HCT116 (cell line): ENCODE results near the gene EMD. TPM values are rescaled to one million over a fixed set of nuclear protein-coding genes. Genes with fewer than 3 reads are reported as not detected.

Source experiments
- ATAC-seq: fragments of 200-7000 bp; cut with Tn5 transposase; 2 replicates; pipeline ENCODE4 v1.9.1; 2020; ENCODE audit warnings: mild to moderate bottlenecking, moderate library complexity
- BruUV-seq: library from RNA; stranded (reverse); fragments of 400-500 nt; replicated peaks from 2 replicates; lab custom pipeline; 2021; lab: Mats Ljungman, UMichigan
- CTCF ChIA-PET: fragments of 300-600 bp; sonication (Branson Sonifier 250); formaldehyde crosslinking; loops from one replicate; lab custom pipeline; 2021; ENCODE audit warnings: antibody characterized with exemption; lab: Charles Lee
- POLR2A ChIA-PET: fragments of 300-600, 350-600 bp; sonication (Branson Sonifier 250); formaldehyde crosslinking; loops from one replicate; lab custom pipeline; 2021; ENCODE audit warnings: antibody characterized with exemption; lab: Charles Lee
- RAD21 ChIA-PET, 2 experiments: fragments of 300-600 bp; sonication (Branson Sonifier 250); formaldehyde crosslinking; loops; one replicate each; lab custom pipeline; 2023; ENCODE audit warnings: low total read pairs in 2 of 2; ENCODE audit not compliant: uncharacterized antibody in 2 of 2, unreplicated experiment in 2 of 2, low non-redundant PET in 1 of 2; lab: Charles Lee
- DNase-seq: peaks from one replicate; pipeline ENCODE4 v3.0.0-alpha.2; 2010; ENCODE audit warnings: low read depth, low spot score
- H2AFZ ChIP-seq: fragments of 200-600 bp; shearing (Covaris generic), sonication (generic); 2 replicates; pipeline ENCODE4 v1.6.1; 2017; ENCODE audit warnings: low read depth, mixed run types, mixed read lengths, antibody characterized with exemption, low read length; ENCODE audit not compliant: poor library complexity, severe bottlenecking
- H3K27ac ChIP-seq: 2 replicates; pipeline ENCODE4 v1.5.1; 2012; ENCODE audit warnings: low read depth, low read length
- H3K27me3 ChIP-seq: fragments of 200-600 bp; sonication (generic); 2 replicates; pipeline ENCODE4 v1.6.1; 2016; ENCODE audit warnings: mixed run types, low read length, mixed read lengths; ENCODE audit not compliant: insufficient read depth
- H3K36me3 ChIP-seq, 2 experiments: fragments of 200-500 bp in 1 of 2; fragments of 200-600 bp in 1 of 2; sonication (Bioruptor generic) in 1 of 2; sonication (generic) in 1 of 2; 2 replicates each; pipeline versions ENCODE4 v1.5.1 to v1.6.1; 2014 to 2016; ENCODE audit warnings: low read length in 2 of 2, inconsistent platforms in 1 of 2, mixed read lengths in 1 of 2, mixed run types in 1 of 2; ENCODE audit not compliant: insufficient read depth in 2 of 2, control insufficient read depth in 1 of 2
- H3K4me1 ChIP-seq, 2 experiments: fragments of 200-600 bp in 1 of 2; sonication (generic) in 1 of 2; 2 replicates each; pipeline versions ENCODE4 v1.5.1 to v1.6.1; 2012 to 2017; ENCODE audit warnings: low read length in 2 of 2, inconsistent platforms in 1 of 2, mild to moderate bottlenecking in 1 of 2, mixed read lengths in 1 of 2, mixed run types in 1 of 2, moderate library complexity in 1 of 2; ENCODE audit not compliant: insufficient read depth in 2 of 2, control insufficient read depth in 1 of 2
- H3K4me2 ChIP-seq: fragments of 200-600 bp; sonication (generic); 2 replicates; pipeline ENCODE4 v1.6.1; 2017; ENCODE audit warnings: mixed run types, low read length, mixed read lengths
- H3K4me3 ChIP-seq, 2 experiments: fragments of 200-600 bp in 1 of 2; sonication (generic) in 1 of 2; replicated peaks in 1 of 2; 2 replicates each; pipeline ENCODE4 v1.5.1; 2011 to 2016; ENCODE audit warnings: low read length in 2 of 2, control low read depth in 1 of 2, low read depth in 1 of 2, mild to moderate bottlenecking in 1 of 2, mixed read lengths in 1 of 2, mixed run types in 1 of 2
- H3K79me2 ChIP-seq: fragments of 200-600 bp; sonication (generic); 2 replicates; pipeline ENCODE4 v1.6.1; 2017; ENCODE audit warnings: mild to moderate bottlenecking, mixed run types, low read length, moderate library complexity, mixed read lengths; ENCODE audit not compliant: insufficient read depth
- H3K9ac ChIP-seq: fragments of 200-600 bp; sonication (generic); 2 replicates; pipeline ENCODE4 v1.6.1; 2016; ENCODE audit warnings: low read length, mixed read lengths
- H3K9me2 ChIP-seq: fragments of 200-600 bp; sonication (generic), shearing (Covaris generic); 2 replicates; pipeline ENCODE4 v1.6.1; 2017; ENCODE audit warnings: mixed run types, mild to moderate bottlenecking, moderate library complexity; ENCODE audit not compliant: insufficient read depth
- H3K9me3 ChIP-seq, 2 experiments: fragments of 200-500 bp in 1 of 2; fragments of 200-600 bp in 1 of 2; sonication (Bioruptor generic) in 1 of 2; sonication (generic) in 1 of 2; 2 replicates each; pipeline ENCODE4 v1.6.1; 2014 to 2017; ENCODE audit warnings: low read length in 2 of 2, mixed read lengths in 2 of 2, inconsistent platforms in 1 of 2, low read depth in 1 of 2, mild to moderate bottlenecking in 1 of 2, mixed run types in 1 of 2, moderate library complexity in 1 of 2; ENCODE audit not compliant: control insufficient read depth in 1 of 2, insufficient read depth in 1 of 2
- H4K20me1 ChIP-seq: fragments of 200-600 bp; sonication (generic), shearing (Covaris generic); 2 replicates; pipeline ENCODE4 v1.6.1; 2017; ENCODE audit warnings: mixed run types, mild to moderate bottlenecking, moderate library complexity; ENCODE audit not compliant: insufficient read depth
- CEBPB ChIP-seq: IDR thresholded peaks from 2 replicates; pipeline ENCODE4 v1.6.1; 2012; ENCODE audit warnings: low read depth
- ELF1 ChIP-seq: IDR thresholded peaks from 2 replicates; pipeline ENCODE4 v1.6.1; 2012; ENCODE audit warnings: low read depth, borderline replicate concordance
- POLR2A ChIP-seq: IDR thresholded peaks from 2 replicates; pipeline ENCODE4 v1.7.0; 2011; ENCODE audit warnings: borderline replicate concordance; ENCODE audit not compliant: insufficient read depth, insufficient read length; ENCODE audit errors: extremely low read depth
- SIN3A ChIP-seq: IDR thresholded peaks from 2 replicates; pipeline ENCODE4 v1.6.1; 2012; ENCODE audit warnings: low read depth
- intact Hi-C: fragments of 100-400 bp; cut with micrococcal nuclease; formaldehyde crosslinking; loops from 2 replicates; pipeline ENCODE4 v1.10.0; 2022
- total RNA-seq: library from RNA; stranded (reverse); gene quantifications from one replicate; pipeline ENCODE4 v1.2.1, GENCODE V29; 2021; ENCODE audit not compliant: unreplicated experiment

EMD gene
- total RNA-seq, 1 experiment from 2014 or later = 102 TPM

DNA sequence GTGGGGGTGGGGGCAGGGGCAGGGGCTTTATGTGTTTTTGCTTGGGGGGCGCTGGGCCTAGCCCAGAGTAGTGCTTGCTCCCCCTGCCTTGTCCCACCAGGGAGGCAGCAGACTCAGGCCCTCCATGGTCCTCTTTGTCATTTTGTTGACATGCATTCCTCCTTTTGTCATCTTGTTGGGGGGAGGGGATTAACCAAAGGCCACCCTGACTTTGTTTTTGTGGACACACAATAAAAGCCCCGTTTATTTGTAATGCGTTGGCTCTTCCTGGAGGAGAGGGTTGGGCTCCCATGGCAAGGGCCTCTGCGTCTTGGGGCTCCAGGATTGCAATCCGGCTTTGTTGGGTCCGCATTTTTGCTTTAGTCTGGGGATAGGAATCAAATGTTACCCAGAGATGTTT is 2.2 kb downstream of the EMD start:
- TF ChIP-seq CEBPB (no peak), POLR2A (no peak)
- no TSS peak for BruUV-seq
- ChIA-PET POLR2A (no interaction called here), CTCF (interaction anchor here (1.2 kb wide), 1 partner anchor 8 kb away, joined by 5 read pairs; no protein-coding TSS in a partner anchor), RAD21 (no interaction called here)
- H3K9ac ChIP-seq = no peak overlapping the region
- DNase-seq (no peak), ATAC-seq (no peak)
- H3K4me2 ChIP-seq = no peak overlapping the region
- peaks cover 25% of the 10 kb centered on the region for H3K79me2 ChIP-seq
- H3K27me3 ChIP-seq = no peaks in the 10 kb centered on the region
- intact Hi-C loops = no loop called here
- peaks cover 0 to 4% of the 10 kb centered on the region in 2 experiments; a peak in 2 of 4 replicates for H3K36me3 ChIP-seq
- peaks cover 8 to 31% of the 10 kb centered on the region in 2 experiments for H3K4me1 ChIP-seq
- no peak overlapping the region for H2AFZ ChIP-seq
- H3K9me2 ChIP-seq = no peaks in the 10 kb centered on the region
- no peak overlapping the region for H3K27ac ChIP-seq
- no peaks in the 10 kb centered on the region for H3K9me3 ChIP-seq
- no peak overlapping the region for H3K4me3 ChIP-seq
- H4K20me1 ChIP-seq = no peaks in the 10 kb centered on the region

DNA sequence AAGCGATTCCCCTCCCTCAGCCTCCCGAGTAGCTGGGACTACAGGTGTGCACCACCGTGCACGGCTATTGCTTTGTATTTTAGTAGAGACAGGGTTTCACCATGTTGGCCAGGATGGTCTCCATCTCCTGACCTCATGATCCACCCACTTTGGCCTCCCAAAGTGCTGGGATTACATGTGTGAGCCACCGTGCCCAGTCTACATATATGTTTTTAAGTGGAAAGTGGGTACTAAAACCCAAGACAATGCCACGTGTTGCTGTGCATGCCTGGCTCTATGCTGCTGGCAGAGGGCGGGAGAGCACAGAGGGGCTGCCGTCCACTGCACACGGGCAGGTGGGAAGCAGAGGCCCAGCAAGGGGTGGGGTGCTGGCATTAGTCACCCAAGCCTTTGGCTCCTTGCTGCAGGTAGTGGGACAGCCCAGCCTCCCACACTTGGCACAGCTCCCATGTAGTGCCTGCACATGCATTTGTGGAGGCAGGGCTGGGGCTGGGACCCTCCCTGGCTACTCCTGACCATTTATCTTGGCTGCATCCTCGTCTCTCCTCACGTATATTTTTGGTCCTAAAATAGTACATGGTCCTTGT is 3.5 kb downstream of the EMD start:
- BruUV-seq = no TSS peak
- Histone ChIP-seq H3K27ac (no peak overlapping the region), H4K20me1 (no peaks in the 10 kb centered on the region), H3K9me2 (no peaks in the 10 kb centered on the region), H3K4me1 (peaks cover 3 to 24% of the 10 kb centered on the region in 2 experiments), H3K79me2 (peaks cover 25% of the 10 kb centered on the region), H2AFZ (no peak overlapping the region), H3K36me3 (peaks cover 0 to 4% of the 10 kb centered on the region in 2 experiments; a peak in 2 of 4 replicates), H3K27me3 (no peaks in the 10 kb centered on the region), H3K9ac (no peak overlapping the region), H3K9me3 (no peaks in the 10 kb centered on the region), H3K4me3 (no peak overlapping the region), H3K4me2 (no peak overlapping the region)
- DNase-seq = no peak
- ChIA-PET POLR2A (interaction anchor here (1.7 kb wide), 1 partner anchor 9 kb away, joined by 6 read pairs; the partner anchor contains the start of gene FLNA), CTCF (interaction anchor here (1.2 kb wide), 1 partner anchor 9 kb away, joined by 5 read pairs; no protein-coding TSS in a partner anchor), RAD21 (no interaction called here)
- TF ChIP-seq SIN3A (no peak), ELF1 (no peak)
- no peak for ATAC-seq
- intact Hi-C loops = no loop called here
